NCI-H526 treated with DMSO at 0.1 percent for 48 hours (cell line): ENCODE data around the gene POLR3A.

Source experiments
- DNase-seq: peaks from one replicate; lab custom pipeline; 2025; lab: John Stamatoyannopoulos, UW

The POLR3A gene

GRCh38 chr10:77943121-77943901 lies 86.0 kb downstream of the POLR3A start:
- no peak for DNase-seq

- DNase-seq = no peak
Measured at GRCh38 chr10:77941790-77942189, 87.5 kb downstream of the POLR3A start.

- no peak for DNase-seq
Measured at GRCh38 chr10:77940627-77941026, 88.7 kb downstream of the POLR3A start.

GRCh38 chr10:77940225-77940624 lies 89.1 kb downstream of the POLR3A start:
- no peak for DNase-seq

GRCh38 chr10:77939561-77940001 lies 89.7 kb downstream of the POLR3A start:
- no peak for DNase-seq

- no peak for DNase-seq
Measured at GRCh38 chr10:77936697-77937567, 92.4 kb downstream of the POLR3A start.

GRCh38 chr10:77932016-77932715 lies 97.1 kb downstream of the POLR3A start:
- DNase-seq = no peak

GRCh38 chr10:77927402-77928246 lies 101.7 kb downstream of the POLR3A start:
- DNase-seq = no peak

GRCh38 chr10:77926566-77927401 lies 102.5 kb downstream of the POLR3A start, which contains the start of gene DLG5:
TSS of gene DLG5 (minus strand) at chr10:77926755. CDS start at chr10:77926520, 235 bp downstream.
- no peak for DNase-seq

- no peak for DNase-seq
Measured at GRCh38 chr10:77925795-77926565, 103.3 kb downstream of the POLR3A start.

GRCh38 chr10:77925410-77925794 lies 103.9 kb downstream of the POLR3A start:
- no peak for DNase-seq

- DNase-seq = no peak
Measured at GRCh38 chr10:77922566-77923179, 106.6 kb downstream of the POLR3A start.

GRCh38 chr10:77922055-77922454 lies 107.3 kb downstream of the POLR3A start:
- no peak for DNase-seq

GRCh38 chr10:77921395-77921794 lies 107.9 kb downstream of the POLR3A start:
- DNase-seq = no peak

GRCh38 chr10:77920495-77920894 lies 108.8 kb downstream of the POLR3A start:
- DNase-seq = no peak

- DNase-seq = no peak
Measured at GRCh38 chr10:77919713-77920108, 109.6 kb downstream of the POLR3A start.
